GM13976 (cell line): ENCODE results near the gene SF3A2.

Experiments used
- DNase-seq: peaks from one replicate; pipeline ENCODE4 v3.0.0; 2012; ENCODE audit warnings: low spot score
- in situ Hi-C: fragments of 300-500 bp; cut with MboI; formaldehyde crosslinking; loops from one replicate; pipeline ENCODE4 v1.12.0; 2022; ENCODE audit warnings: low sequenced_read_pairs, mixed read lengths, inconsistent platforms; ENCODE audit not compliant: unreplicated experiment
- TF ChIP-seq, protein P1 (sequence below): IDR thresholded peaks from 2 replicates; pipeline ENCODE4 v1.5.1; 2012; ENCODE audit warnings: borderline replicate concordance, mild to moderate bottlenecking; ENCODE audit not compliant: insufficient read depth; ENCODE audit errors: extremely low read depth, missing control alignments, control extremely low read depth

The SF3A2 gene

GRCh38 chr19:2207991-2208860 is 28.4 kb upstream of the SF3A2 start:
- in situ Hi-C loops = no loop called here
- peak; percentile 78 for DNase-seq
- TF ChIP-seq, protein P1, sequence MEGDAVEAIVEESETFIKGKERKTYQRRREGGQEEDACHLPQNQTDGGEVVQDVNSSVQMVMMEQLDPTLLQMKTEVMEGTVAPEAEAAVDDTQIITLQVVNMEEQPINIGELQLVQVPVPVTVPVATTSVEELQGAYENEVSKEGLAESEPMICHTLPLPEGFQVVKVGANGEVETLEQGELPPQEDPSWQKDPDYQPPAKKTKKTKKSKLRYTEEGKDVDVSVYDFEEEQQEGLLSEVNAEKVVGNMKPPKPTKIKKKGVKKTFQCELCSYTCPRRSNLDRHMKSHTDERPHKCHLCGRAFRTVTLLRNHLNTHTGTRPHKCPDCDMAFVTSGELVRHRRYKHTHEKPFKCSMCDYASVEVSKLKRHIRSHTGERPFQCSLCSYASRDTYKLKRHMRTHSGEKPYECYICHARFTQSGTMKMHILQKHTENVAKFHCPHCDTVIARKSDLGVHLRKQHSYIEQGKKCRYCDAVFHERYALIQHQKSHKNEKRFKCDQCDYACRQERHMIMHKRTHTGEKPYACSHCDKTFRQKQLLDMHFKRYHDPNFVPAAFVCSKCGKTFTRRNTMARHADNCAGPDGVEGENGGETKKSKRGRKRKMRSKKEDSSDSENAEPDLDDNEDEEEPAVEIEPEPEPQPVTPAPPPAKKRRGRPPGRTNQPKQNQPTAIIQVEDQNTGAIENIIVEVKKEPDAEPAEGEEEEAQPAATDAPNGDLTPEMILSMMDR = peak; percentile 29

GRCh38 chr19:2208975-2209374 is 27.6 kb upstream of the SF3A2 start:
- in situ Hi-C loops = no loop called here
- DNase-seq = no peak
- TF ChIP-seq, protein P1 = no peak

DNA sequence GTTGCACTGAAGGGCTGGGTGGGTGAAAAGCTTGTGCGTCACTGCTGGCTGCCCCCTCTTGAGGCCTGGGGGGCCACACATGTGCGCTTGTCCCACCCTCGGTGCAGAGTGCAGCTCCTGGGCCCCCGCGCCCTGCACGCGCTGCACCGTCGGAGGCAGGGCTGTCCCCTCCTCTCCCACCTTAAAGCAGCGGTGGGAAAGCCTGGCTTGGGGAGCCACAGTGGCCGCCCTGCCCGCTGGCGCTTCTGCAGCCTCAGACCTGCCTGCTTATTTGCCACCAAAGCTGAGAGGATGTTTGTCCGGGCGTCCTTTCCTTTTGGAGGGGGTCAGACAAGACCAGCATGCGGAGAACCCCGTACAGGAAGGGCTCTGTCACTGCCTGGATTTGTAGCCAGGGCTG is 27.2 kb upstream of the SF3A2 start:
- no peak for DNase-seq
- in situ Hi-C loops = no loop called here
- TF ChIP-seq, protein P1 = no peak

DNA sequence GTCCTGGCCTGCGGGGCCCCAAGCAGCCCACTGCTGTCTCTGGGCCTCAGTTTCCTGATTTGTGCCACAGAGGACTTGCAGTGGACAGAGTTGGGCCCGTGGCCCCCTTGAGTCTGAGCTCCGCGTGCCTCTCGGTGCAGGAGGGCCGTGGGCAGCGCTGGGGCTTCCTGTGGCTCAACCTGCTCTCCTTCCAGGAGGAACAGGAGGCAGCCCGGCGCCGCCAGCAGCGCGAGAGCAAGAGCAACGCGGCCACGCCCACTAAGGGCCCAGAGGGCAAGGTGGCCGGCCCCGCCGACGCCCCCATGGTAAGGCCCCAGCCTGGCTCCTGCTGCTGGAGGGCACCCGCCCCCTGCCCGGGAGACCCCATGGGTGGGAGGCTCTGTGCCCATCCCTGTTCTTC is 26.4 kb upstream of the SF3A2 start:
- TF ChIP-seq, protein P1 = no peak
- DNase-seq = no peak
- in situ Hi-C loops = no loop called here

GRCh38 chr19:2210987-2211740 is 25.5 kb upstream of the SF3A2 start:
- in situ Hi-C loops = no loop called here
- TF ChIP-seq, protein P1 = no peak
- no peak for DNase-seq

DNA sequence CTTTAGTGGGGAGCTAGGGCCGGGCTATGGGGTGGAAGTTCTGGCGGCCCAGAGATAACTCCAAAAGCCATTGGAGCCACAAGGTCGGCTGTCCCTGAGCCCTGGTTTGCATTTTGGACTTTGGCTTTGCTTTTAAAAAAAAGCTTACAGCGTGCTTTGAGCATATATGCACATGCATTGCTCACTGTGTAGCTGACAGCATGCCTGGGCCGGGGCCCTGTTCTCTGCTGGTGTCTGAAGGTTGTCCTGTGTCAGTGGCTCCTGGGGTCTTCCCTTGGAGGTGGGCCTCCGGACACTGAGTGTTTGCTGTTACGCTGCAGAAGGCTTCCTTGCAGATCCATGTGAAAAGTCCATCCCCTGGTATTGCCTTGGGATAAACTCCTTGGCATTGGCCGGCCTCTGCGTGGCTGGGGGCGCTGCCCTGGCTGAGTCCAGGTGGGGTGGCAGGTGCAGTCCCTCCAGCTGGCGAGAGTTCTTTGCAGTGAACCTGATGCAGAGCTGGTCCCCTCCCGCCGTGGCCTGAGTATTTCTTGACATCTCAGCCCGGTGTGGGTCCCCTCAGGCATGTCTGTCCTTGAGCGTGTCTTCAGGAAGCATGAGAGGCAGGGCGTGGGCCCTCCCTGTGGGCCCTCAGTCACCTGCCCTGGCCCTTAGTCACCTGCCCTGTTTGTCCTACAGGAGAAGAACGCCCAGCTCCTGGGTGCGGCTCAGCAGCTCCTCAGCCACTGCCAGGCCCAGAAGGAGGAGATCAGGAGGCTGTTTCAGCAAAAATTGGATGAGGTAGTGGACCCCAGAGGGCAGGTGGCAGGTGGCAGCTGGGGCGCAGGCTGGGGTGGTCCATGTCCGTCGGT is 23.5 kb upstream of the SF3A2 start:
- in situ Hi-C loops = no loop called here
- no peak for DNase-seq
- TF ChIP-seq, protein P1 = no peak
